Measurements from ENCODE around the gene DSP. TPM values are rescaled to one million over a fixed set of nuclear protein-coding genes. Genes with fewer than 3 reads are reported as not detected.

Gene DSP
- total RNA-seq, 2 donors from 2014 or later = 60.6 to 211 TPM

DNA sequence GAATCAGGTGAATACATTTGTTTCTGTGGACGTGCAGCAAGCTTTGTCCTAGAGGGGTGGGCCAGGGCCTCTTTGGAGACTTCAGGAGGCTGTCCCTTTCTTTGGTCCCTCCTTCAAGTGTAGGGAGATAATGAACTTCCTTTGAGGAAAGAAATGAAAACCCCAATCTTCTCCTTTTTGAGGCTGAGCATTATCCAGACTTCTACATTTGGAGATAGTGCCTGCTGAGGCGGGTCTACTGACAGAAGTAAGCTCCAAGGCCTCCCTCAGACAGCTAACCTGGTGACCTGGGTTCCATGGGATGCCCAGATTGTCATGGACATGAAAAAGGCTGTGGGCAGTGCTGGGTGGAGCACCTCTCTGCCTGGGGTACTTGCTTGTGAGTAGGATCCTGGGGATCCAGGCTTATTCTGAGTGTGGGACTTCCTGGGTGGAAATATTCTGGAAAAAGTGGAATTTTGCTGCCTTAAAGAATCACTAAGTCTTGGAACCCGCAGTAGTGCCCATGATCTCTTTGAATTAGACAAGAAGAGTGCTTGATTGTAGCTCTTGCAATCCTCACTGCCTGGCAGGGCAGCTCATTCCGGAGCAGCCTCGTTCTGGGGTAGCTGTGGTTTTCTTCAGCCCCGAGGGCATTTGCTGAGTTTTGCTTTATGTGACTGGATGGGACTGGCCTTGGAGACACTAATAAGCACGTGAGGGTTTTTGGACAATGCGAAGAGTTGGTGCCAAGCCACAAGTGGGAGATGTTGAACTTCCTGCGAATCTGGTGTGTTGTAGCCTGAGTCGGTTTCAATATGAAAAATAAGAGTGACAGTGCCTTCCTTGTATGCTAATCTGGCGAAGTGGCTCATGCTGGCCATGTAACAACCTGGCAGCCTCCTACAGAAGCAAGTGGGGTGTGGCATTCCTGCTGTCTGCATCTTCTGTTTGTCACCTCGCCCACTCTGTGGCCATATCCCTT, 76.6 kb downstream of the DSP start:
- 30% methylated on average over 12 of the region's 12 CpGs for WGBS
- H3K4me1 ChIP-seq (replicated peaks) = no peaks in the 10 kb centered on the region
- H3K36me3 ChIP-seq = no peaks in the 10 kb centered on the region
- intact Hi-C loops (cut with DNase I) = loop anchor here (5.0 kb wide), 2 partner anchors 341 to 941 kb away; no protein-coding TSS in a partner anchor
- H3K9me3 ChIP-seq = no peaks in the 10 kb centered on the region
- peak; percentile 76 for DNase-seq (ENCODE audit: low spot score)
- H3K4me3 ChIP-seq = no peak overlapping the region
- no peak overlapping the region for H3K27ac ChIP-seq
- H3K27me3 ChIP-seq (replicated peaks; ENCODE audit: insufficient read depth) = no peaks in the 10 kb centered on the region
- TF ChIP-seq POLR2A (IDR thresholded peaks at IDR 0.05) (no peak), POLR2AphosphoS5 (IDR thresholded peaks at IDR 0.05) (peak; percentile 80)
- TF ChIP-seq, protein P1, sequence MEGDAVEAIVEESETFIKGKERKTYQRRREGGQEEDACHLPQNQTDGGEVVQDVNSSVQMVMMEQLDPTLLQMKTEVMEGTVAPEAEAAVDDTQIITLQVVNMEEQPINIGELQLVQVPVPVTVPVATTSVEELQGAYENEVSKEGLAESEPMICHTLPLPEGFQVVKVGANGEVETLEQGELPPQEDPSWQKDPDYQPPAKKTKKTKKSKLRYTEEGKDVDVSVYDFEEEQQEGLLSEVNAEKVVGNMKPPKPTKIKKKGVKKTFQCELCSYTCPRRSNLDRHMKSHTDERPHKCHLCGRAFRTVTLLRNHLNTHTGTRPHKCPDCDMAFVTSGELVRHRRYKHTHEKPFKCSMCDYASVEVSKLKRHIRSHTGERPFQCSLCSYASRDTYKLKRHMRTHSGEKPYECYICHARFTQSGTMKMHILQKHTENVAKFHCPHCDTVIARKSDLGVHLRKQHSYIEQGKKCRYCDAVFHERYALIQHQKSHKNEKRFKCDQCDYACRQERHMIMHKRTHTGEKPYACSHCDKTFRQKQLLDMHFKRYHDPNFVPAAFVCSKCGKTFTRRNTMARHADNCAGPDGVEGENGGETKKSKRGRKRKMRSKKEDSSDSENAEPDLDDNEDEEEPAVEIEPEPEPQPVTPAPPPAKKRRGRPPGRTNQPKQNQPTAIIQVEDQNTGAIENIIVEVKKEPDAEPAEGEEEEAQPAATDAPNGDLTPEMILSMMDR (IDR thresholded peaks at IDR 0.05) = no peak

DNA sequence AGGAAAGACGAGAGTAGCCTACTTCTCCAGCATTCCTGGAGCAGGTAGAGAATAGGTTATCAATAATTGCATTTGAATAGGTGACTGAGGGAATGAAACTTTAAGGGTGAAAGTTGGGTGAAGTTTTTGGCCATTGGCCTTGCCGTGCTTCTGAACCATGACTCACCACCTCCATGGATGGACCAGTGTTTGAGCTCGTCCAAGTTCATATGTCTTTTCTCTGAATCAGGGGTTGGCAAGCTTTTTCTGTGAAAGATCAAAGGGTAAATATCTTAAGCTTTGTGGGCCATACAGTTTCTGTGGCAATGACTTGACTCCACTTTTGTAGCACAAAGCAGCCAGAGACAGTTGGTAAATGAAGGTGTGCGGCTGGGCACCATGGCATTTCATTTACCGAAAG, 80.3 kb downstream of the DSP start:
- Histone ChIP-seq H3K4me3 (no peak overlapping the region), H3K9me3 (no peaks in the 10 kb centered on the region), H3K27ac (no peak overlapping the region), H3K27me3 (replicated peaks; ENCODE audit: insufficient read depth) (no peaks in the 10 kb centered on the region), H3K4me1 (replicated peaks) (no peaks in the 10 kb centered on the region), H3K36me3 (no peaks in the 10 kb centered on the region)
- intact Hi-C loops (cut with DNase I) = no loop called here
- WGBS = 94% methylated on average over 5 of the region's 5 CpGs
- TF ChIP-seq, protein P1 (IDR thresholded peaks at IDR 0.05) = no peak
- TF ChIP-seq POLR2A (IDR thresholded peaks at IDR 0.05) (no peak), POLR2AphosphoS5 (IDR thresholded peaks at IDR 0.05) (no peak)
- DNase-seq (ENCODE audit: low spot score) = no peak

DNA sequence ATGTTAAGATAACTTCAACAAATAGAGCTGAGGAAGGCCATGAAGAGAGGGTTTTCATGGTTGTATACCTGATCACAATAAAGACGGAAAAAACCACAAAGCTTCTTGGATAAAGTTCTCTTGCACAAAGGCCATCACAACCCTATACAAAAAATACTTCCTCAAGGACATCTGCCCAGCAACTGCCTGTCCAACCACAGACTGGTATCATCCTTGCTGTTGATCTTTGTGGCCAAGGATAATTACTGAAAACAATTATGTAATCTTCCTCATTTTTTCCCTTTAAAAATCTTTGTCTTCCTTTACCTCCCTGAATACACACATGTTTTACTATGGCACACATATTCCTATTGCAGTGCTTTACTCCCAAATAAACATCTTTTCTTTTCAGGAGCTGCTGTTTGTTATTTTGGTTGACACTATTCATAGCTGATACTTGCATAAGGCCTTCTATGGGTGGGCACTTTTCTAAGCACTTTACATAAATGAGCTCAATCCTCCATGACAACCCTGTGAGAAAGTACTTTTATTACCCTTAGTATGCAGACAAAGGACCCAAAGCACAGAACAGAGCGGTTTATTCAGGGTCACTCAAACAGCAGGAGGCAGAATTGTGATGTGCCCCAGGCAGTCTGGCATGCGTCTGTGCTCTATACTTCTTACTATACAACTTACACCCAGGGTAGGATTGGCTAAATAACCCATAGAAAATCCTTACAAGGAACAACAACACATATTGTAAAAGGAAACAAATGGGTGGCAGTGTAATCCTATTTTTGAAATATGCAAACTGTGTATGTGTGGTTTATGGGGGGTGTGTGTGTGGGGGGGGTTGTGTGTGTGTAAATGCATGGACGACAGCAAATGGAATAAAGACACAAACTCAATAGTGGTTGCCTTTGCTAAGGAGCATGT, 83.6 kb downstream of the DSP start:
- H3K9me3 ChIP-seq = no peaks in the 10 kb centered on the region
- no peaks in the 10 kb centered on the region for H3K27me3 ChIP-seq (replicated peaks; ENCODE audit: insufficient read depth)
- TF ChIP-seq POLR2A (IDR thresholded peaks at IDR 0.05) = no peak
- H3K36me3 ChIP-seq = no peaks in the 10 kb centered on the region
- intact Hi-C loops (cut with DNase I) = no loop called here
- H3K27ac ChIP-seq = no peak overlapping the region
- H3K4me3 ChIP-seq = no peak overlapping the region
- no peak for DNase-seq (ENCODE audit: low spot score)
- H3K4me1 ChIP-seq (replicated peaks) = no peaks in the 10 kb centered on the region
- 61% methylated on average over 4 of the region's 4 CpGs for WGBS

DNA sequence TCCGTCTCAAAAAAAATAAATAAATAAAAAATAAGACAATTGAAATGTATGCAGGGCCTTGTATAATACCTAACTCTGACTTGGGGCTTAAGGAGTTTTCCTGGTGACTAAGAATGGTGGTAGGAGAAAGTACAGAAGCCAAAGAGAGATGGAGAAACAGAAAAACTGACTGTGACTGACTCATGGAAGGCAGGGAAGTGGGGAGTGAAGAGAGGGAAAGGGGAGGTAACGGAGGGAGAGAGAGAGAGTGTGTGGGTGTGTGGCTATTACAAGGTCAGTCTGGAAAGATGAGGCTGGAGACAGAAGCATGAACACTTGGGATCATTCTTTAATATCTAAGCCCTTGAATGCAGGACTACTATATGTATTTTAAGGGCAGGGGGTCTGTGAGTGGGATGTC, 87.0 kb downstream of the DSP start:
- no peaks in the 10 kb centered on the region for H3K27me3 ChIP-seq (replicated peaks; ENCODE audit: insufficient read depth)
- H3K9me3 ChIP-seq = no peaks in the 10 kb centered on the region
- H3K4me3 ChIP-seq = no peak overlapping the region
- no peak for TF ChIP-seq POLR2AphosphoS5 (IDR thresholded peaks at IDR 0.05)
- TF ChIP-seq, protein P1 (IDR thresholded peaks at IDR 0.05) = no peak
- no peak for TF ChIP-seq POLR2A (IDR thresholded peaks at IDR 0.05)
- DNase-seq (ENCODE audit: low spot score) = no peak
- intact Hi-C loops (cut with DNase I) = no loop called here
- WGBS = 84% methylated on average over 2 of the region's 2 CpGs
- H3K27ac ChIP-seq = no peak overlapping the region
- H3K4me1 ChIP-seq (replicated peaks) = no peaks in the 10 kb centered on the region
- H3K36me3 ChIP-seq = no peaks in the 10 kb centered on the region

DNA sequence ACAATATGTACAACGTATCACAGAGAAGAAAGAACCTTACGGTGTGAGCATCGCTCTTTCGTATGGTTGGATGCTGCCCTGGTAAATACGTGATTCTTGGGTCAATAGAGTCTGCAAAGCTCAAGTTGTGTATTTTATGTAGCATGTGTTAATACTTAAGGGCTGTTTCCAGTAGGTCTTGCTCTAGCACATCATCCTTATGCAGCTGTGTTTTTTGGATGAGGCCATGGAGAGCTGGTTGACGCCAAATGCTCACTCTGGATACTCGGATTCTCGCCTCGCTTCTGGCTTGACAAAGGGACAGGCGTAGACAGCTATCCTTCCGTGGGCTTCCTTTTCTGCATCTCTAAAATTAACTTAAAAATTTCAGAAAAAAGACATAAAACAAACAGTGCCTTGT, 87.4 kb downstream of the DSP start:
- 93% methylated on average over 11 of the region's 11 CpGs for WGBS

More for the DNA sequence above, 87.4 kb downstream of the DSP start:
- no peak for DNase-seq (ENCODE audit: low spot score)
- intact Hi-C loops (cut with DNase I) = no loop called here
- Histone ChIP-seq H3K4me1 (replicated peaks) (no peaks in the 10 kb centered on the region), H3K27me3 (replicated peaks; ENCODE audit: insufficient read depth) (no peaks in the 10 kb centered on the region), H3K36me3 (no peaks in the 10 kb centered on the region), H3K27ac (no peak overlapping the region), H3K4me3 (no peak overlapping the region), H3K9me3 (no peaks in the 10 kb centered on the region)
- TF ChIP-seq POLR2AphosphoS5 (IDR thresholded peaks at IDR 0.05) = no peak
- TF ChIP-seq, protein P1 (IDR thresholded peaks at IDR 0.05) = no peak
- TF ChIP-seq POLR2A (IDR thresholded peaks at IDR 0.05) = no peak
